ENCODE data around the gene NOLC1.

NOLC1 gene

DNA sequence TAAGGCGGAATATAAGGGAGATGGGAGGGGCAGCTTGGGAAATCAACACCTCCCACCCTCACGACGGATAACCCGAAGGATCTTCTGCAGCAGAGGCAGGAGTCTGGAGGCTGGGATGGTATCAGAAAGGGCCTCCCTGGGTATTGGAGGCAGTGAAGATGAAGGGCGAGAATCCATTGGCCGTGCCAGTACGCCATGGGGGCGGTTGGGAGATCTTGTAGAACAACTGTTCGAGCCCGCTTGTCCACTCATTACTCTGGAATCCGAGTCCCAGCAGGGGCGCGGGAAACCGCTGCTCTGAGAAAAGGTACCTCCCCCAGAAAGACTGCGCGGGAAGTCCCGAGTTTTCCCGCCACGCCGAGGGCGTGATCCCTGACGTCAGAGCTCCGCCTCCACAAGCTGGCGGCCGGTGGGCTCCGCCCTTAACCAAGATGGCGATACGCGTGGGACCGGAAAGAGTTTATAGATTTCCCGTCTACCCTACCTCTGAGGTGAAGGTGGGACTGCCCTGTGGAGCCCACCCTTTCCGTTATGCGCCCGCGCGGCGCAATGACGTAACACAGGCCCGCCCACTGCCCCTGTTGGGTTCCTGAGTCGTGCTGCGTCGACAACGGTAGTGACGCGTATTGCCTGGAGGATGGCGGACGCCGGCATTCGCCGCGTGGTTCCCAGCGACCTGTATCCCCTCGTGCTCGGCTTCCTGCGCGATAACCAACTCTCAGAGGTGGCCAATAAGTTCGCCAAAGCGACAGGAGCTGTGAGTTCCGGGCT is at the start of gene NOLC1:
TSS of gene NOLC1 (plus strand) at position 616 of the 771 bp plus-strand sequence. CDS start at position 638, 22 bp downstream.
- DNase-seq, result peak; percentile 91

DNA sequence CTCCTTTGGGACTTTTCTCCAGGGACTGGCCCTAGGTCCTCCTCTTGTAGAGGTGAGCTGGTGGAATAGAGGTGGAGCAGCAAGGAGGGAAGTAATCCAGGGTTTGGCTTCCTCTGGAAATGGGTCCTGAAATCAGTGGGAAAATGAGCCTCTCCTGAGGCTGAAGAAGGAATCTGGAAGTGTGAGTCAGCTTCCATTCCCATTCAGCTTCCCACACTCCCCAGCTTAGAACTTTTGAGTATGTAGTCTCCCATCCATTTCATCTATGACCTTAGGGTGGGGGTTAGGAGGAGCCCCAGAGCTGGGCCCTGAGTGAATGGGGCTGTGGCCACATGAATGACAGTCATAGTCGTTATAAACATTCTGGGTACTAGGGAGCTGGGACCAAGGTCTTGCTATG is 49.8 kb upstream of the NOLC1 start:
- no peak for DNase-seq

DNA sequence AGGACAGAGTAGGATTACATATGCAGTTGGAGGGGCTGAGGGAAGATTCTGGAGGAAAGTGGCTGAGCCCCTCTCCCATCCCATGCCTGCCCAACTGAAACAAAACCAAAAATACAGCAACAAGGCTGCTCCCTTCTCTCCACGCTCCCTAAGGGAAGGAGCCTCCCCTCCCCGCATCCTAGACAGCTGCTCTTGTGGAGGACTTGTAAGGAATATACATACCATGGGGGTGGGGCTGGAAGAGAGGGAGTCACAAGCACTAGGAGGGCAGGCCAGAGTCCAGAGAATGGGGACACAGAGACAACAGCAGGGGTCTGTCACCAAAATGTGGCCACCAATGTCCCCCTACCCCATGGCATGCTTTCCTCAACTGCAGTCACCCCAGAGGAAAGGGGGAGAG is 45.2 kb upstream of the NOLC1 start:
- no peak for DNase-seq

DNA sequence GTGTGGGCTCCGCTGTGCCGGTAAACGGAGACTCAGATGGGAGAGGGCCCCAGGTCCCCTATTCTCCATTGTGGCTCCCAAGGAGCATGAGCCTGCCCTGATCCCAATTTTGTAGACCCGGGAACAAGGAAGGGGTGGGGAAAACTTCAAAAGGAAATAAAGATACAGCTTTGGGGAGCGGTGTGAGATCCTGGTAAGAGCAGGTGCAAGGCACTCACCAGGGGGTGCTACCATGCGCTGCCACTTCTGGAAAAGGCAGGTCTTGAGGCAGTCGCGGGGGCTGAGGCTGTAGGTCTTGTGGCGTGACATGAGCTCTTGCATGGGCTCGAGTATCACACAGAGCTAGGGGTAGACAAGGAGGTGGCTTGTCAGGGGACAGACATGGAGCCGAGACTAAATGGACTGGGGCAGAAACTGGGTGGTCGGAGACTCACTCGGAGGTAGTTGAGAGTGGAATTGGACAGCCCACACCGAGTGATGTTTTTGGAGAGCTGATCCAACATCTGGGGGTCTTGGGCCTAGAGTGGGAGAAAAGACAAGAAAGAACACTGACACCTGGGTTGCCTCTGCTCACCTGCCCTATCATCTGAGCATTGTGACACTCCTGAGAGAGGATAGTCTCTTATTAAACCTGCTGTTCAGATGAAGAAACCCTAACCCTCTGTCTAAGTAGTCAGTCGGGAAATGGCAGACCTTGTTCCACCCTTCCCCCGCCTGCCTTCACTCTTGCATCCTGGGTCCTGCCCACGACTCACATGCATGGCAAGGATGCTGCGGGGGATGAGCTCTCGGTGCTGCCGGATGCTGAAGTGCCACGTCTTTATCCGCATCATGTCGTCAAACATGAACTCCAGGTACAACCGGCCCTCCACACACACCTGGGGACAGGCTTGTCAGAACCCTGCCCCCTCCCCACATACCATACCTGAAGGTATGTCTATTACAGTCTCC is 42.7 kb upstream of the NOLC1 start:
- no peak for DNase-seq

DNA sequence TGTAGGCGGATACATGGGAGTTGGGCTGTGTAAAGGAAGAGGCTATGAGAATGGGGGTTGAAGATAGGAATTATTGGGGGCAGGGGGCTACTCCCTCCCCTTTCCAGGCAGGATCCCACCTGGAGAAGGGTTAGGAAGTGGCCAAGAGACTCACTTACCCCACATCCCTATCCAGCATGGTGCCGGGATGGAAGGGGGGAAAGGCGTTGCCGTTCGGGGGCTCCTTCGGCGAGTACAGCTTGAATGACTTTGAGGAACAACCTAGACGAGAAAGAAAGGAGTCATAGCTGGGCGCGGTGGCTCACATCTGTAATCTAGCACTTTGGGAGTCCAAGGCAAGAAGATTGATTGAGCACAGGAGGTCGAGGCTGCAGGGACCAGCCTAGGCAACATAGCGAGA is 40.9 kb upstream of the NOLC1 start:
- no peak for DNase-seq

DNA sequence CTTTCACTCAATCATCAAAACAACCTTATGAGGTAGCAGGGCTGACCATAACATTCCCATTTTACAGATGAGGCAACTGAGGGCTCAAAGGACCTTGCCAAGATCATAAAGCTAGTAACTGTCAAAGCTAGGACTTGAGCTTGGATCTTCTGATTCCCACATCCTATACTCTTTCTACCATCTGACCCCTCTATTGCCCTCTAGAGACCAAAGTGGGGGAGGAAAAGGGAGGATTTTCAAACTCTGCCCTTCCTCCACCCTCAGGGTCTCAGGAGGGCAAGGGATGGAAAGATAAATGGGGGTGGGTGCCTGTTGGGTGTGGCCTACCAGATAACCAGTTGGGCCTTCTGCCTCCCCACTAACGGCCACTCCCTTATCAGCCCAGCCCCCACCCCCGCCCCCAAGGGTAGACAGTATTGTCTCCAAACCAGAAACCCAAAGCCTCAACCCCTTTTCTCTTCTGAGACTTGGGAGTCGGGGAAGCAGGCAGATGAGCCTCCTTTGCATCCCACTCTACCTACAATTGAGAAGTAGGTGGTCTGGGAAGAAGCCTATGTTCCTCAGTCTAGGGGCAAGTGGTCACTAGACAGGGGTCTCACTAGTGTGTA is 39.9 kb upstream of the NOLC1 start:
- no peak for DNase-seq

DNA sequence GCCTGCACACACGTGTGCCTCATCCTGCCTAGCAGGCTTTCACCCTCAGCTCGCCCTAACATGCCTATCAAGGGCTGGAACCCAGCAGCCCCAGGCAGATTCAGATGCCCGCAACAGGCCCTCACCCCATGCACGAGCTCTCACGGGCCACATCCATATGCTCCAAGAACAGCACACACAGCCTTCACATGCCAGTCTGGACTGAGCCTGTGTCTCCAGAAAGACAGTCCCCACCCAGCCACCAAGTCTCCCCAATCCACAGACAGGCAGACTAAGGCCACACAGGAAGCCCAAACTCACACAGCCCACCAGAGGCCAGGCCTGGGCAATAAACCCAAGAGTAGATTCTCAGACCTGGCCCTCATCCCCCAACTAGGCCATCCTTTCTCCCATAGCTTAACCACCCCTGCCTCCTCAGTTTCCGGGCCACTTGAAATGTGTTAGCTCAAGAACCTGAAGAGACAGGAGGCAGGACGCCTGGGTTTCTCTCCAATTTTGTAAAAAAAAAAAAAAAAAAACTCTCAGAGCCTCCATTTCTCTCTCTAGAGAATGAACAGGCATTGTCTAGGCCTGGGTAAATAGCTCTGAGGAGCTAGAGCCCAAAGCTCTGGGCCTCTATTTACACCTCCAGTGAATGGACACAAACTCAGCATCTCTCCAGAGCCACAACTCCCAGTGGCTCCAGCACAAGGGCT is 38.8 kb upstream of the NOLC1 start:
- no peak for DNase-seq

DNA sequence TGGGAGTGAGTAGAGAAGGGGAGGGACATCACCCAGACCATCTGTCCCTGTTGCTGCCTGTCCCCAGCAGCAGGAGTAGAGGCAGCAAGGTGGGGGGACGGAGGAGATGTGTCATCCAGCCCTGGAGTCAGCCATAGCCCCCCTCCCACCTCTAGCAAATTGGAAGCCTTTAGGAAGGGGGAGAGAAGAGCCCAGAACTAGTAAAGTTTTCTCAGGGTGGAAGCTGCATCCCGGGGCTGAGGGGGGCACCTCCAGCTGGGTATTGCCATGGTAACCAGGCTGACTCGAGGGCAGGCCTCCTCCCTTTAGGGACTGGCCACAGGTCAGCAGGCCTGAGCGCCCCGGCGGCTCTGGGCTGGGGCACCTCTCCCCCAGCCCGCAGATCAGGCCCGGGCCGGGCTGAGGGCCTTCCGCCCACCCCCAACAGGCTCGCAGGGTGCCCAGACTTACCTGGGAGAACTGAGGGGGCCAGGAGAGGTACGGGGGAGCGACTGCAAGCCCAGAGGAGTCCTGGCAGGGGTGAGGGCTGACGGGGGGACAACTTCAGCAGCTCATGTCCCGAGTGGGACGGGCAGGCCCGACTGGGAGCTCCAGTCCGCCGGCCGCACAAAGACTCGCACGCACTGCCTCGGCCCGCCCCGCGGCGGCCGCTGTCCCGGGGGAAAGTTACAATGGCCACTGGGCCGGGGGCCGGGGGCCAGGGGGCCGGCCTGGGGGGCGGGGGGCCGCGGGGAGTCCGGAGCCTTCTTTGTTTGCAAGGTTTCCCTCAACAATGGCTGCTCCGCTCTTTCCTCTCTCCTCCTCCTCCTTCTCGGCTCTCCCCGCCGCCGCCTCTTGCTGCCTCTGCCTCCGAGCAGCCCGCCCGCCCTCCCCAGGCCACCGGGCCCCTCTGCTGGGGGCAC is 38.0 kb upstream of the NOLC1 start:
- DNase-seq, result peak in 1 of 2 donors; percentile 61

DNA sequence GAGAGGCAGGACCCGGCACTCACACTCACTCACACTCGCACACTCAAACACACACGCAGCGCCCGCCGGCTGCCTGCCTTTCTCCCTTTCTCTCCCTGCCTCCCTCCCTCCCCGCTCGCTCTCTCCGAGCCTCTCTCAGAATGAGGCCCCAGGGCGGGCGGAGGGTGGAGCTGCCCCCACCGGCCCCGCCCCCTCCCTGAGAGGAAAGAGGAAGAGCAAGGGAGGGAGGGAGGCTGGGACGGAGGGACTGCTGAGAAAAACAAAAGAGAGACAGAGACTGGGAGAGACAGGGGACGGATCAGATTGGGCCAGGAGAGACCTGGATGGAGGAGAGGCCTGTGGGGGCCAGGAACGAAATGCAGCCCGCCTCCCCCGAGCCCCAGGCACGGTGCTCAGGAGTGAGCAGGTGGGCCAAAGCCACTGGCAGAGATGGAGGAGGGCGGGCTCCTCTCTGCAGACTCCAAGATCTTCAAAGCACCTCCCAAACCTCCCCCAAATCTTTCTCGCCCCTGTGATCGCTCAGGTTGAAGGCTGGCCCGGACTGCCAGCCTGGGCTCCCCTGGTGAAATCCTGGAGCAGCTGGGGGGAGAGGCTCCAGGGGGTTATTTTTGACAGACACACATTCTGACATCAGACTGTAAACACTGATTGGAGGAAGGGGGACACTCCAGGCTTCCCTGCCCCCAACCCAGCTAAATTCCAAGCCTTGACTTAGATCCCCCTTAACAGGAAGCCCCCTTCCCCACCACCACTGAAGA is 37.1 kb upstream of the NOLC1 start:
- DNase-seq, result peak; percentile 65 to 87

DNA sequence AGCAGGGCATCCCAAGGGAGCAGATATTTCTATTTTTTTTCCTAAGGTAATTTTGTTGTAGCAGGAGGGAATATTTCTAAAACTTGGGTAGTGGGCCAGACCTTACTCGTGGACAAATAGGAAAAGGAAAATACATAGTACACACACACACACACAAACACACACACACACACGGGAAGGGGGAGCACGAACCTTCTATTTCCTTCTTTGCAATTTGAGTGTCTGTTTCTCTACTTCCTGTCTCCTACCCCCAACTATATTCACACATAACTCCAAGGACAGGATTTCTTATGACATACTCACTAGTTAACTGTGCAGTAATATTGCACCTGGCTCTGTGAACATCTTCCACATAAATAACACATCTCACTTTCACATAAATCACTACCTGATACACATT is 36.4 kb upstream of the NOLC1 start:
- peak in 1 of 2 donors; percentile 66 for DNase-seq

DNA sequence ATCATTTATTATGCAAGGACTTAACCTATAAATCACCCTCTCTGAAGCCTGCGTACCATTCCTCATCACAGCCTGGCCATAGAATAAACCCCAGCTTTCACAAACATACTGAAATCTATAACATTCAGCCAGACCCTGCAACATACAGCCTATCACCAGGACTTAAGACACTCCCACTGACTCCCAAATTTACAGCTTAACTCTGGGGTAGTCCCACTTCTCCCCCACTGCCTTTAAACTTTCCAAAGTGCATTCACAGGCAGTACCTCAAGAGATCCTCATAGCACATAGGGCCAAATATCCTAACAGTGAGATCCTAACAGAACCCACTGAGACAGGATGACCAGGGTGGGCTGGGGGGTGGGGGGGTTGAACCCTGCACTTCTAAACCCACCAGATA is 35.5 kb upstream of the NOLC1 start:
- DNase-seq, result no peak

DNA sequence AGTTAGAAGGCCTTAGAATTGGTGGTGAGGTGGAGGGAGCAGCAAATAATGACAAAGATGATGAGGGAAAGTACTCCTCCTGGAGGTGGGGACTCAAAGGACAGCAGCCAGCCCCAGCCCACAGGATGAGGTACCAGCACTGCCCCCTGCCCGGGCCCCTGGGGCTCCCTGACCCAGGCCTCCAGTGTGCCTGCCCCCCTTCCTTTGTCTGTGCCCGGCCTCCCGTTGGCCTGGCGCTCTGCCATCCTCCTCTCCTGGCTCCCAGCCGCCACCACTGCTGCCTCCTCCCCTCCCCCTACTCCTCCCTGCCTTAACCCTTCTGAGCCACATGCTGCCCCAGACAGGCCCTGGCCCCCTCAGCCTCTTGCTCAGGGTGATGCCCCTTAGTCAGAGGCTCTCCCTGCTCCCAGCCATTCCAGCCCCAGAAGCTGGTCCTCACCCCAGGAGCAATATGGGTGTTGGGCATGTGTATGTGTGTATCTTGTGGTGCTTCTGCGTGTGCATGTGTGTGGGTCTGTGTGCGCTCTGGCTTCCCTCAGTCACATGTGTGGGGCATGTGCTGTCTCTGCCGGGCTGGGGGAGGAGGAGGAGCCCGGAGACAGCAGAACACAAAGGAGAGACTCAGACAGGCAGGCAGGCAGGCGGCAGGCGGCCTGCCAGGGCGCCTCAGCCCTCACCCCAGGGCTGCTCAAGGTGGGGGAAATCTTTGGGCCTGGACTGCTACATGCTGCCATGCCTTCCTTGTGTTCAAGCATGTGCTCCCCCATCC is 34.6 kb upstream of the NOLC1 start:
- DNase-seq, result peak in 1 of 2 donors; percentile 54

DNA sequence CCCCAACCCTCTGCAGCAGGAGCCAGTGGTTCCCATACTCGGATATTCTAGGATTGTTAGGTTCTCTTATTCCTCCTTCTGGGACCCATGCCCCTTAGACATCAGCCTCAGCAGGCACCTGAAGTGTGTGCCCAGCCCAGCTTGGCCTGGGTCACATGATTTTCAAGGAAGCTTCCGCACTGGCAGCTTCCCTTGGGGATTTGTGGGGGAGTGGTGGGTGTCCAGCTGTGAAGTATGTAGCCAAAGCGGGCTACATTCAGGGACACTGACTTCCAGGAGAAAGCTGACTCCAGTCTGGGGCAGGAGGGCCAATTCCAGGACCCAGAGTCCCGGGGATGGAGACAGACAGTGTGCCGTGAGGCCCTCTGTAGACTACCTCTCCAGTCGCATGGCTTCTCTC is 33.3 kb upstream of the NOLC1 start:
- no peak for DNase-seq

DNA sequence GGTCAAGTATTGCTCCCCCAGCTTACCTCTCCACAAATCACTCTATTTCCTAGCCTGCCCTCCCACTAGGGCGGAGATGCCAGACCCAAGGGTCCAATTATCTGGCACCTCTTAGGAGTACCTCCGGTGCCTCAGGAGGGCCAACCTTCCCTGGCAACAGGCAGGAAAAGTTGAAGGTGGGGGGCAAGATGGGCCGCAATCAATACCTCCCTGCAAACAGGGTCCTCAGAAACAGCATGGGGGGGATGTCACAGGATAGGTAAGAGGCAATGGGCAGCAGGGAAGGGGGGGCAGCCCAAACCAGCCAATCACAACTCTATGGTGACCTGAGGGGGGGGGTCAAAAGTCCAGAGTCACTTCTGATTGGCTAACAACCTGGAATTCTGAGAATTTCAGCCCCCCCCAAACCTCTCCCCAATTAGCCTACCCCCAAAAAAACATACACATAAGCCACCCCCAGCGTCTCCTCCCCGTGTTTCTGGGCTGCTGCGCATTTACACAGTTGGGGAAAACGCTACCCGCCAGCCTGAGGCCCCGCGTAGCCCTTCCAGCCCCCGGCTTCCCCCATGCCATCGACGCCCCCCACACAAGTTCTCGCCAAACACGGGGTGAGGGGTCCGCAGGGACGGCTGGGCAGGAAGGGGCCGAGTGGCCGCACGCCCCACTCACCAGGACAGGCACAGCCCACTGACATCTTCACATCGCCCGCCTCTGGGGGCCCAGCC is 32.6 kb upstream of the NOLC1 start:
- DNase-seq, result peak in 1 of 2 donors; percentile 18

DNA sequence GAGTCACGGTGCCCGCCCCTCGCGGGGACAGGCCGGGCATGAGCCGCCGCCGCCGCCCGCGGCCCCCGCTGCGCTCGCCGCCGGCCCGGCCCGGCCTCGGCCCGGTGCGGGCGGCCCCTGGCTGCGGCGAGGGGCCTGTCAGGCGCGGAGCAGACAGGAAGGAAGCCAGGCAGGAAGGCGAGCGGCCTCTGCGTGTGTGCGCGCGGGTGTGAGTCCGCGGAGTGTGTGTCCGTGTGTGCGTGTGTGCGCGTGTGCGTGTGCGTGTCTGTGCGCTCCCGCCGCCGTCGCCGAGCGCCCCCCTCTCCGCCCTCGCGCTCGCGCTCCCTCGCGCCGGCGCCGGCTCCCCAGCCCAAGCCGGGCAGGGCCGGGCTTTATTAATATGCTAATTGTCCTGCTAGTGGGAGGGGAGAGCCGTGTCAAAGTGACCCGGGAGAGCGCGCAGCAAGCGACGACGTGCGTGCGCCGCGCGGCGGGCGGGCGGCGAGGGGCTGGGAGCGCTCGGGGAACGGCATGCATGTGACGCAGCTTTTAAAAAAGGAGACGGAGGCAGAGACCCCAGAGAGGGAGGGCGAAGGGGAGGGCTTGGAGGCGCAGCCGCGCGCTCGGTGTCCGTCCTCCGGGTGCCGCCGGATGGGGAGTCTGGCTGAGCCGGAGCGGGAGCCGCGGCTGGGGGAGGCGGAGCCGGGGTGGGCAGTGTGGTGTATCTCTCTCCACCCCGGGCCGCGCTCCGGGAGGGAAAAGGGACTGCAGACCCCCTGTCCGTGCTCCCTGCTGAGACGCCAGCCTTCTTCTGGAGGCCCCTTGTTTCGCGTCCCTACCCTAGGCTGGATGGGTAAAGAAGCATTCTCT is 31.8 kb upstream of the NOLC1 start, which contains the start of gene LDB1:
TSS of gene LDB1 (minus strand) at position 227 of the 849 bp plus-strand sequence. CDS start 258 bp downstream, outside the sequence.
- peak; percentile 49 to 63 for DNase-seq

DNA sequence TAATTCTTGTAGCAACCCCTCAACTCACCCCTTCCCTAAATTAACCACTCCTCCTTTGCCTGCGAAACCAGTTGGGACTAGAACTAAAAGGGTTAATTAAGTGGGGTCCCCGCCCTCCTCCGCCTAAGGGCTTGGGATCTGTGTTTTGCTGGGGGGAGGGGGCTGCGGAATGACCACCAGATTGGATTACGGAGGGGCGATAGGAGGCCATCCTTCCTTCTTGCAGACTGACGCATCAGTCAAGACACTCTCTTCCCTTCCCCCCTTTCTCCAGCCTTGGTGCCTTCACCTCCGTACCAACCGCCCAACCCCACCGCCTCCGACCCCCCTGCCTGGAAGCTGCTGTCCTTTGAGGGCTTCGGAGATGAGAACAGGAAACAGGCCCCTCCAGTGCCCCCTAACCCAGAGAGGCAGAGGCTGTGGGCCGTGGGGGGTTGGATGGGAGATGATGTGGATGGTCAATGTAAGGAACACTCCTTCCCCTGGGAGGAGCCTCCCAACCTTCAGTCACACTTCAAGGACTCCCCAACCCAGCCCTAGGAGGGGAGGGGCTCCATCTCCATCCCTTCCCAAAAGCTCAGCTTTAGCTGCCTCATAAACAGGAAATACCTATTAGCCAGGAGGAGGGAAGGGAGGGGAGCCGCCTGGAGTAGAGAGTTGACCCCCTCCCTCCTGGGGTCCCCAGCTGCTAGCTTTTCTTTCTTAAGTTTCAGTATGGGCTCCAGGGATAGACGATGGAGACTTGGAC is 31.0 kb upstream of the NOLC1 start:
- peak; percentile 27 to 34 for DNase-seq

DNA sequence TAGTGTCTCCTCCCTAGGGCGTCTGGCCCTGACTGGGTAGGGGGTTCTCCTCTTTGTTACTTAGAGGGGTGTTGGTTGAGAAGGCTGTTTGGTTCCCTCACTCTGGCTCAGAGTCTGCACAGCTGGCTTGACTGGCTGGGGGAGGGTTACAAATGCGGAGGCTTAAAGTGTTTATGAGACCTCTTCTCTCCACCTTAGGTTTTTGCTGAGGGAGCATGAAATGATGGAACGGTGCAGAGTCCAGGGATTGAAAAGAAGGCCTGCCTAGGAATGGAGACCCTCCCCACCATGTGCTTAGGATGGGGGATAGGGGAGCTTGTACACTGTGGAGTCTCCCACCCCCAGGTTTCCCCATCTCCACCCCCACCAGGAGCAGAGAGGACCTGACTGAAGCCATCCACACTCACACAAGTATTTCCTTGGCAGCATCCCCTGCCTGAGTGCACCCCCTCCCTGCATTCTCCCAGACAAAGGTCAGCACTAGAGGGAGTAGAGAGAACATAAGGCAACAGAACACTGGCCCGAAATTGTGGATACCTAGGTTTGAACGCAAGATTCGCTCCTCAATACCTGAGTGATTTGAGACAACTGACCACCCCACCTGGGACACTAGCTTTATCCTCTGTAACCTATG is 30.3 kb upstream of the NOLC1 start:
- no peak for DNase-seq

All from bone marrow (tissue), 2 donors.